Measurements from ENCODE around the gene KMT2C. TPM values are rescaled to one million over a fixed set of nuclear protein-coding genes. Genes with fewer than 3 reads are reported as not detected.
"Not testable (repeated sequence)": the region's sequence is repeated elsewhere in the genome, so short reads cannot be mapped to it uniquely, and the experiment has no call there.

KMT2C gene
- total RNA-seq, 1 donor from 2014 or later: 101 TPM

- peaks cover 26% of the 10 kb centered on the region for H3K36me3 ChIP-seq
- intact Hi-C loops (cut with DNase I): no loop called here
- no peaks in the 10 kb centered on the region for H3K9me3 ChIP-seq
- no peak for DNase-seq
- H3K4me1 ChIP-seq: peaks cover 31% of the 10 kb centered on the region
- peak overlapping the region; percentile 13 for H3K27ac ChIP-seq
- no peak for ATAC-seq
- TF ChIP-seq CTCF (IDR thresholded peaks at IDR 0.05): no peak
- H3K27me3 ChIP-seq (ENCODE audit: low read depth): no peaks in the 10 kb centered on the region
- H3K4me3 ChIP-seq: no peak overlapping the region
Observed at GRCh38 chr7:152313217-152313616, 122.6 kb downstream of the KMT2C start.

- ATAC-seq: no peak
- TF ChIP-seq CTCF (IDR thresholded peaks at IDR 0.05): no peak
Observed at GRCh38 chr7:152312316-152312715, 123.5 kb downstream of the KMT2C start.

DNA sequence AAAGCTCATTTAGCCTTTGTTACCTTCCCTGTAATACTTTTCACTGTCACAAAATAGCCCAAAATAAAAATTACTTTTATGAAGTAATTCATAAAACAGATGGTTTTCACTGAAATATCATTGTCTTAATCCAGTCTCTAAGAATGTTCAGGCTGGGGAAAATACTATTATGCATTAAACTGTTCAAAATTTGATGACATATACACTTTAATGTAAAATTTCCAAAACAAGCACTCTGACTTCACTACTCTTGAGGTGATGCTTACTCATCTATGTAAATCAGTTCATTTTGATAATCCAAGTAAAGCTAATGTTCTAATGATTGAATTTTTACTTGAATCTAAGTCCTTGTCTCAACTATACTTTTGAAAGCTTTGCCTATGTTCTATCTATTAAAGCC, 127.9 kb downstream of the KMT2C start:
- ATAC-seq (no peak), DNase-seq (no peak)
- Histone ChIP-seq H3K4me3 (no peak overlapping the region), H3K27me3 (ENCODE audit: low read depth) (no peaks in the 10 kb centered on the region), H3K4me1 (peaks cover 15% of the 10 kb centered on the region), H3K36me3 (peaks cover 56% of the 10 kb centered on the region), H3K27ac (no peak overlapping the region), H3K9me3 (no peaks in the 10 kb centered on the region)
- TF ChIP-seq CTCF (IDR thresholded peaks at IDR 0.05): no peak
- intact Hi-C loops (cut with DNase I): no loop called here

More at GRCh38 chr7:152312316-152312715, 123.5 kb downstream of the KMT2C start:
- Histone ChIP-seq H3K4me3 (no peak overlapping the region), H3K27ac (no peak overlapping the region), H3K9me3 (no peaks in the 10 kb centered on the region), H3K4me1 (peaks cover 31% of the 10 kb centered on the region), H3K36me3 (peaks cover 34% of the 10 kb centered on the region), H3K27me3 (ENCODE audit: low read depth) (no peaks in the 10 kb centered on the region)
- DNase-seq: no peak
- intact Hi-C loops (cut with DNase I): no loop called here

- intact Hi-C loops (cut with DNase I); H3K27ac ChIP-seq; H3K27me3 ChIP-seq (ENCODE audit: low read depth); ATAC-seq; H3K4me1 ChIP-seq; H3K9me3 ChIP-seq; DNase-seq; H3K4me3 ChIP-seq: not testable (repeated sequence)
- peaks cover 23% of the 10 kb centered on the region for H3K36me3 ChIP-seq
Observed at GRCh38 chr7:152299542-152300143, 136.2 kb downstream of the KMT2C start.

DNA sequence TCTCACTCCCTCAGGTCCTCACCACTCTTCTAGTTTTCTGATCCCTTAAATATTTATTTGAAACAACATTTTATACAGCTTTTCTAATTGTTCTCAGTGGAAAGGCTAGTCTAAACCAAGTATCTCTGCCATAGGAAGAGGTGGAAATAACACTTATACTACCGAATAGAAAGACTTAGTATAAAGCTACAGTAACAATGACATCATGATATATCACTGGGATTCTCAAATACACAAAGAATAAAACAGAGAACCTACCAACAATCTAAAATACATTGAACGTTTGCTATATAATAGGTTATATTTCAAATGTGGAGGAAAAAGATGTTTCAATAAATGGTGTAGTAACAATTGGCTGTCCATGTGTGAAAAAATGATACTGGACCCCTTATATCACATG, 142.9 kb downstream of the KMT2C start:
- TF ChIP-seq CTCF (IDR thresholded peaks at IDR 0.05): no peak
- Histone ChIP-seq H3K27me3 (ENCODE audit: low read depth) (no peaks in the 10 kb centered on the region), H3K27ac (no peak overlapping the region)

GRCh38 chr7:152286972-152287371, 148.8 kb downstream of the KMT2C start:
- H3K27me3 ChIP-seq (ENCODE audit: low read depth); DNase-seq; H3K4me1 ChIP-seq; intact Hi-C loops (cut with DNase I); H3K36me3 ChIP-seq; H3K27ac ChIP-seq; H3K4me3 ChIP-seq: not testable (repeated sequence)
- peak in 1 of 2 donors; percentile 47 for ATAC-seq
- peaks cover 19% of the 10 kb centered on the region for H3K9me3 ChIP-seq

More for the DNA sequence above, 142.9 kb downstream of the KMT2C start:
- intact Hi-C loops (cut with DNase I): no loop called here
- no peak overlapping the region for H3K4me3 ChIP-seq
- no peaks in the 10 kb centered on the region for H3K4me1 ChIP-seq
- DNase-seq (no peak), ATAC-seq (no peak)
- peaks cover 7% of the 10 kb centered on the region for H3K36me3 ChIP-seq
- H3K9me3 ChIP-seq: peaks cover 19% of the 10 kb centered on the region

DNA sequence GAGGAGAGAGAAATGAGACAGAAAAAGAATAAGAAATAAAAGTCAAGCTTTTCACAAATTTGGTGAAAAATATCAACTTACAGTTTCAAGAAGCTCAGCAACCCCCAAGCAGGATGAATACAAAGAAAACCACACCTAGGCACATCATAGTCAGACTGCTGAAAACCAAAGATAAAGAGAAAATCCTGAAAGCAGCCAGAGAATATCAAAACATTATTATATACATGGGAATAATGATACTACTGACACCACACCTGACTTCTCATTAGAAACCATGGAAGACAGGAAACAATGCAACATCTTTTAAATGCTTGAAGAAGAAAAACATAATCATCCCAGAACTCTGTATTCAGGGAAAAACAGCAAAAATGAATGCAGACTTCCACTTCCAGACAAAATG, 149.6 kb downstream of the KMT2C start:
- peaks cover 19% of the 10 kb centered on the region for H3K9me3 ChIP-seq
- H3K4me1 ChIP-seq; H3K27me3 ChIP-seq (ENCODE audit: low read depth); H3K27ac ChIP-seq; H3K4me3 ChIP-seq; intact Hi-C loops (cut with DNase I); H3K36me3 ChIP-seq; DNase-seq: not testable (repeated sequence)
- peak; percentile 56 to 67 for ATAC-seq

DNA sequence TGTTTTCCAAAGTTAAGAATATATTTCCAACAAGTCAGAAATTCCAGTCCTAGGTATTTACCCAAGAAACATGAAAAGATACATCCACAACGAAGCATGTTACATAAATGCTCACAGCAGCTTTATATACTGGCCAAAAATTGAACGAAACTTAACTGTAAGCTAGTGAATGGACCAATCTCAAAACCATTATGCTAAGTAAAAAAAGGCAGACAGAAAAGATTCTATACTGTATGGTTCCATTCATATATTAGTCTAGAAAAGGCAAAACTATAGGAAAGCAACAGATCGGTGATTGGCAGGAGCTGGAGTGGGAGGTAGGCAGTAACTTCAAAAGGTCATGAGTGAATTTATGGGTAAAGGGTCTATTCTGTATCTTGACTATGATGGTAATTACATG, 150.8 kb downstream of the KMT2C start:
- H3K27me3 ChIP-seq (ENCODE audit: low read depth); H3K4me3 ChIP-seq; intact Hi-C loops (cut with DNase I); H3K36me3 ChIP-seq; DNase-seq; H3K27ac ChIP-seq; H3K4me1 ChIP-seq: not testable (repeated sequence)
- peaks cover 18% of the 10 kb centered on the region for H3K9me3 ChIP-seq
- ATAC-seq: peak in 1 of 2 donors; percentile 36

DNA sequence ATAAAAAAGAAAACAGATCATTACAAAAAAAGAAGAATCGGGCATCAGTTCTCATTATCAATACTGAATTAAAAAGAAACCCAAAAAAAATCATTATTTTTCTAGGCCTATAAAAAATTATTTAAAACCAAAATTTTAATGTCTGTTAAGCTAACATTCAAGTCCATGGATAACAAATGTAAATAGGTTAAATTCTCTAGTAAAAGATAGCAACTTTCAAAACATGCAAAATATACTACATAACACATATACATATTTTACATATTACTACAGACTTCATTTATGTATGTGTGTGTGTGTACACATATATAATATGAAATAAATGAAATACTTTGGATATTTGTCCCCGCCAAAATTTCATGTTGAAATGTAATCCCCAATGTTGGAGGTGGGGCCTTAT, 158.1 kb downstream of the KMT2C start:
- H3K36me3 ChIP-seq; H3K27me3 ChIP-seq (ENCODE audit: low read depth); H3K9me3 ChIP-seq; DNase-seq; H3K4me1 ChIP-seq; intact Hi-C loops (cut with DNase I); H3K27ac ChIP-seq; ATAC-seq; H3K4me3 ChIP-seq: not testable (repeated sequence)

- not testable (repeated sequence) for DNase-seq
Observed at GRCh38 chr7:152270427-152270826, 165.4 kb downstream of the KMT2C start.

More at GRCh38 chr7:152270427-152270826, 165.4 kb downstream of the KMT2C start:
- H3K27ac ChIP-seq; H3K4me3 ChIP-seq; intact Hi-C loops (cut with DNase I); H3K4me1 ChIP-seq; ATAC-seq; H3K27me3 ChIP-seq (ENCODE audit: low read depth); H3K9me3 ChIP-seq: not testable (repeated sequence)
- H3K36me3 ChIP-seq: peaks cover 12% of the 10 kb centered on the region

Measured in lower lobe of right lung (tissue), 2 donors.